ENCODE measurements around the gene PITPNM2. TPM values are rescaled to one million over a fixed set of nuclear protein-coding genes. Genes with fewer than 3 reads are reported as not detected.

PITPNM2 gene
- total RNA-seq, 3 donors from 2014 or later (not counting 1 experiment from before 2014, with no cell fraction given), result 38.9 to 94.6 (median 42.5) TPM

GRCh38 chr12:123109319-123109772, 41.5 kb downstream of the PITPNM2 start:
- TF ChIP-seq, protein P1, sequence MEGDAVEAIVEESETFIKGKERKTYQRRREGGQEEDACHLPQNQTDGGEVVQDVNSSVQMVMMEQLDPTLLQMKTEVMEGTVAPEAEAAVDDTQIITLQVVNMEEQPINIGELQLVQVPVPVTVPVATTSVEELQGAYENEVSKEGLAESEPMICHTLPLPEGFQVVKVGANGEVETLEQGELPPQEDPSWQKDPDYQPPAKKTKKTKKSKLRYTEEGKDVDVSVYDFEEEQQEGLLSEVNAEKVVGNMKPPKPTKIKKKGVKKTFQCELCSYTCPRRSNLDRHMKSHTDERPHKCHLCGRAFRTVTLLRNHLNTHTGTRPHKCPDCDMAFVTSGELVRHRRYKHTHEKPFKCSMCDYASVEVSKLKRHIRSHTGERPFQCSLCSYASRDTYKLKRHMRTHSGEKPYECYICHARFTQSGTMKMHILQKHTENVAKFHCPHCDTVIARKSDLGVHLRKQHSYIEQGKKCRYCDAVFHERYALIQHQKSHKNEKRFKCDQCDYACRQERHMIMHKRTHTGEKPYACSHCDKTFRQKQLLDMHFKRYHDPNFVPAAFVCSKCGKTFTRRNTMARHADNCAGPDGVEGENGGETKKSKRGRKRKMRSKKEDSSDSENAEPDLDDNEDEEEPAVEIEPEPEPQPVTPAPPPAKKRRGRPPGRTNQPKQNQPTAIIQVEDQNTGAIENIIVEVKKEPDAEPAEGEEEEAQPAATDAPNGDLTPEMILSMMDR (IDR thresholded peaks at IDR 0.05), result no peak
- Mint-ChIP-seq H3K27me3 (ENCODE audit: low read depth in 2 of 2) (no peaks in the 10 kb centered on the region), H3K4me1 (peaks cover 64 to 74% of the 10 kb centered on the region in 2 donors), H3K27ac (peak overlapping the region in 1 of 2 donors; percentile 90), H3K9me3 (no peaks in the 10 kb centered on the region), H3K4me3 (peak overlapping the region; percentile 25), H3K36me3 (no peaks in the 10 kb centered on the region)
- ATAC-seq, result no peak
- DNase-seq, result no peak
- Histone ChIP-seq H3K27ac (ENCODE audit: low read length) (no peak overlapping the region), H3K36me3 (ENCODE audit: control insufficient read depth, insufficient read depth, low read length) (no peaks in the 10 kb centered on the region), H3K4me1 (ENCODE audit: control insufficient read depth, insufficient read depth, low read length) (peaks cover 67% of the 10 kb centered on the region), H3K4me3 (ENCODE audit: low read length) (no peak overlapping the region), H3K27me3 (ENCODE audit: control insufficient read depth, insufficient read depth, low read length) (no peaks in the 10 kb centered on the region), H3K9me3 (ENCODE audit: control insufficient read depth, insufficient read depth, low read length) (no peaks in the 10 kb centered on the region)
- WGBS (ENCODE audit: insufficient coverage), result 94% methylated on average over 3 of the region's 3 CpGs
- intact Hi-C loops (cut with micrococcal nuclease), result no loop called here

DNA sequence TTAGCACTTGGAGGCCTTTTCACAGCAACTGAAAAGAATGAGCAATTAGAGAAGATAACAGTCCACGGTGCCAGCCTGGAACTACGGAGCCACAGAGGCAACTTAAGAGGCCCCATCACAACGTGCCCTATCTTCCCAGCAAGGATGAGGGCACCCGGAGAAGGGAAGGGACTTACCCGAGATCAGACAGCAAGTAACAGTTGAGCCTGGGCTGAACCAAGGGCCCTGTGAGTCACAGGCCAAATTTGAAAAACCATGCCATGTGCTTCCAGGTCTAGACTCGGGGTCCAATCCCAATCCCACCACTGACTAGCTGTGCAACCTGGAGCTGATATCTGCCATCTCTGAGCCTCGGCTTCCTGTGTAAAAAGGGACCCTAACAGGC, 42.2 kb downstream of the PITPNM2 start:
- Histone ChIP-seq H3K4me3 (ENCODE audit: low read length) (no peak overlapping the region), H3K4me1 (ENCODE audit: control insufficient read depth, insufficient read depth, low read length) (peaks cover 65% of the 10 kb centered on the region), H3K27ac (ENCODE audit: low read length) (no peak overlapping the region), H3K36me3 (ENCODE audit: control insufficient read depth, insufficient read depth, low read length) (no peaks in the 10 kb centered on the region), H3K27me3 (ENCODE audit: control insufficient read depth, insufficient read depth, low read length) (no peaks in the 10 kb centered on the region), H3K9me3 (ENCODE audit: control insufficient read depth, insufficient read depth, low read length) (no peaks in the 10 kb centered on the region)
- H3K4me3 Mint-ChIP-seq, result peak overlapping the region; percentile 28
- no peaks in the 10 kb centered on the region for H3K36me3 Mint-ChIP-seq
- no peaks in the 10 kb centered on the region for H3K9me3 Mint-ChIP-seq
- H3K27me3 Mint-ChIP-seq (ENCODE audit: low read depth in 2 of 2), result no peaks in the 10 kb centered on the region
- ATAC-seq (no peak), DNase-seq (no peak)
- WGBS (ENCODE audit: insufficient coverage), result 95% methylated on average over 7 of the region's 7 CpGs
- intact Hi-C loops (cut with micrococcal nuclease), result no loop called here
- TF ChIP-seq, protein P1 (IDR thresholded peaks at IDR 0.05), result no peak
- peak overlapping the region; percentile 82 to 90 for H3K27ac Mint-ChIP-seq
- H3K4me1 Mint-ChIP-seq, result peaks cover 65 to 74% of the 10 kb centered on the region in 2 donors

- Mint-ChIP-seq H3K9me3 (no peaks in the 10 kb centered on the region), H3K27me3 (ENCODE audit: low read depth in 2 of 2) (no peaks in the 10 kb centered on the region), H3K4me1 (peaks cover 65 to 74% of the 10 kb centered on the region in 2 donors), H3K4me3 (peak overlapping the region; percentile 28), H3K36me3 (no peaks in the 10 kb centered on the region), H3K27ac (peak overlapping the region; percentile 82 to 90)
- DNase-seq, result no peak
- Histone ChIP-seq H3K4me1 (ENCODE audit: control insufficient read depth, insufficient read depth, low read length) (peaks cover 65% of the 10 kb centered on the region), H3K27me3 (ENCODE audit: control insufficient read depth, insufficient read depth, low read length) (no peaks in the 10 kb centered on the region), H3K9me3 (ENCODE audit: control insufficient read depth, insufficient read depth, low read length) (no peaks in the 10 kb centered on the region), H3K27ac (ENCODE audit: low read length) (no peak overlapping the region), H3K36me3 (ENCODE audit: control insufficient read depth, insufficient read depth, low read length) (no peaks in the 10 kb centered on the region), H3K4me3 (ENCODE audit: low read length) (no peak overlapping the region)
- TF ChIP-seq, protein P1 (IDR thresholded peaks at IDR 0.05), result no peak
- ATAC-seq, result no peak
- intact Hi-C loops (cut with micrococcal nuclease), result loop anchor here (2.0 kb wide), 1 partner anchor 31 kb away; no protein-coding TSS in a partner anchor
- WGBS (ENCODE audit: insufficient coverage), result 95% methylated on average over 13 of the region's 13 CpGs
Observed at GRCh38 chr12:123107926-123108681, 42.8 kb downstream of the PITPNM2 start.
